ENCODE results near the gene TESMIN. TPM values are rescaled to one million over a fixed set of nuclear protein-coding genes. Genes with fewer than 3 reads are reported as not detected.
A peak's percentile ranks its signal among the peaks of the same experiment; 100 is the strongest.

The TESMIN gene
- total RNA-seq, 1 experiment from 2014 or later, result 3.6 TPM

GRCh38 chr11:68763926-68764657, 12.8 kb upstream of the TESMIN start:
- in situ Hi-C loops (cut with HindIII; ENCODE audit: low sequenced_read_pairs), result no loop called here

GRCh38 chr11:68763181-68763721, 11.9 kb upstream of the TESMIN start:
- no peak for DNase-seq (ENCODE audit: low spot score)
- in situ Hi-C loops (cut with HindIII; ENCODE audit: low sequenced_read_pairs), result no loop called here

More at GRCh38 chr11:68763926-68764657, 12.8 kb upstream of the TESMIN start:
- DNase-seq (ENCODE audit: low spot score), result no peak

GRCh38 chr11:68762481-68762880, 11.2 kb upstream of the TESMIN start:
- in situ Hi-C loops (cut with HindIII; ENCODE audit: low sequenced_read_pairs), result no loop called here
- DNase-seq (ENCODE audit: low spot score), result no peak

GRCh38 chr11:68761801-68762200, 10.5 kb upstream of the TESMIN start:
- in situ Hi-C loops (cut with HindIII; ENCODE audit: low sequenced_read_pairs), result no loop called here
- DNase-seq (ENCODE audit: low spot score), result no peak

GRCh38 chr11:68759991-68760390, 8.7 kb upstream of the TESMIN start:
- in situ Hi-C loops (cut with HindIII; ENCODE audit: low sequenced_read_pairs), result no loop called here
- no peak for DNase-seq (ENCODE audit: low spot score)

- in situ Hi-C loops (cut with HindIII; ENCODE audit: low sequenced_read_pairs), result no loop called here
- DNase-seq (ENCODE audit: low spot score), result no peak
Observed at GRCh38 chr11:68757711-68758110, 6.4 kb upstream of the TESMIN start.

- in situ Hi-C loops (cut with HindIII; ENCODE audit: low sequenced_read_pairs), result no loop called here
- no peak for DNase-seq (ENCODE audit: low spot score)
Observed at GRCh38 chr11:68756171-68756766, 4.9 kb upstream of the TESMIN start.

GRCh38 chr11:68753300-68753699, 2.0 kb upstream of the TESMIN start:
- in situ Hi-C loops (cut with HindIII; ENCODE audit: low sequenced_read_pairs), result no loop called here
- DNase-seq (ENCODE audit: low spot score), result no peak

- no peak for DNase-seq (ENCODE audit: low spot score)
- in situ Hi-C loops (cut with HindIII; ENCODE audit: low sequenced_read_pairs), result no loop called here
Observed at GRCh38 chr11:68751004-68751325, 355 bp downstream of the TESMIN start.

- in situ Hi-C loops (cut with HindIII; ENCODE audit: low sequenced_read_pairs), result no loop called here
- no peak for DNase-seq (ENCODE audit: low spot score)
Observed at GRCh38 chr11:68750195-68751003, 921 bp downstream of the TESMIN start.

- in situ Hi-C loops (cut with HindIII; ENCODE audit: low sequenced_read_pairs), result no loop called here
- no peak for DNase-seq (ENCODE audit: low spot score)
Observed at GRCh38 chr11:68749229-68750123, 1.8 kb downstream of the TESMIN start.

GRCh38 chr11:68748061-68748460, 3.3 kb downstream of the TESMIN start:
- DNase-seq (ENCODE audit: low spot score), result no peak
- in situ Hi-C loops (cut with HindIII; ENCODE audit: low sequenced_read_pairs), result no loop called here

- in situ Hi-C loops (cut with HindIII; ENCODE audit: low sequenced_read_pairs), result no loop called here
- no peak for DNase-seq (ENCODE audit: low spot score)
Observed at GRCh38 chr11:68743539-68743938, 7.8 kb downstream of the TESMIN start.

GRCh38 chr11:68741463-68741862, 9.9 kb downstream of the TESMIN start:
- in situ Hi-C loops (cut with HindIII; ENCODE audit: low sequenced_read_pairs), result no loop called here
- DNase-seq (ENCODE audit: low spot score), result no peak

GRCh38 chr11:68735646-68736045, 15.7 kb downstream of the TESMIN start:
- no peak for DNase-seq (ENCODE audit: low spot score)
- in situ Hi-C loops (cut with HindIII; ENCODE audit: low sequenced_read_pairs), result no loop called here

- DNase-seq (ENCODE audit: low spot score), result no peak
- in situ Hi-C loops (cut with HindIII; ENCODE audit: low sequenced_read_pairs), result no loop called here
Observed at GRCh38 chr11:68735125-68735524, 16.2 kb downstream of the TESMIN start.

- DNase-seq (ENCODE audit: low spot score), result no peak
- in situ Hi-C loops (cut with HindIII; ENCODE audit: low sequenced_read_pairs), result no loop called here
Observed at GRCh38 chr11:68734111-68734510, 17.2 kb downstream of the TESMIN start.

GRCh38 chr11:68727783-68728182, 23.5 kb downstream of the TESMIN start:
- in situ Hi-C loops (cut with HindIII; ENCODE audit: low sequenced_read_pairs), result no loop called here
- DNase-seq (ENCODE audit: low spot score), result peak; percentile 17

GRCh38 chr11:68724293-68724692, 27.0 kb downstream of the TESMIN start:
- no peak for DNase-seq (ENCODE audit: low spot score)
- in situ Hi-C loops (cut with HindIII; ENCODE audit: low sequenced_read_pairs), result no loop called here
